GM19240 (cell line): ENCODE data around the gene SHANK2.

ENCODE experiments used
- DNase-seq: peaks from one replicate; pipeline ENCODE4 v3.0.0; 2011; ENCODE audit warnings: low spot score; ENCODE audit not compliant: insufficient read length

Gene SHANK2

DNA sequence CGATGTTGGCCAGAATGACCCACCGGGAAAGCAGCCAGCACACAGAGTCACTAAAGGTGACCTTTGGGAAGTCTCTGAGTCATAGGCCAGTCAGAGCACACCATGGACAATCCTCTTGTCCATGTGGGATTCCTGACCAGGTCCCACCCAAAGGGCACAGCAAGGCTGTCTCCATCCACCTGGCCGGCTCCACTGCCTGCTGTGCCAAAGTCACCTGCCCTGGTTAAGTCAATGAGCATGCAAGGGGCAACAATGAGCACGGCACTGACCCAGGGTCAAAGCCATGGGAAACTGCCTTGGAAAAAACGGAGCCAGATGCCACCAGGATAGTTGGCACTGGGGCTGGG, 49.8 kb downstream of the SHANK2 start:
- DNase-seq = no peak
